ENCODE data around the gene PCED1B. TPM values are rescaled to one million over a fixed set of nuclear protein-coding genes. Genes with fewer than 3 reads are reported as not detected.

Gene PCED1B, protein sequence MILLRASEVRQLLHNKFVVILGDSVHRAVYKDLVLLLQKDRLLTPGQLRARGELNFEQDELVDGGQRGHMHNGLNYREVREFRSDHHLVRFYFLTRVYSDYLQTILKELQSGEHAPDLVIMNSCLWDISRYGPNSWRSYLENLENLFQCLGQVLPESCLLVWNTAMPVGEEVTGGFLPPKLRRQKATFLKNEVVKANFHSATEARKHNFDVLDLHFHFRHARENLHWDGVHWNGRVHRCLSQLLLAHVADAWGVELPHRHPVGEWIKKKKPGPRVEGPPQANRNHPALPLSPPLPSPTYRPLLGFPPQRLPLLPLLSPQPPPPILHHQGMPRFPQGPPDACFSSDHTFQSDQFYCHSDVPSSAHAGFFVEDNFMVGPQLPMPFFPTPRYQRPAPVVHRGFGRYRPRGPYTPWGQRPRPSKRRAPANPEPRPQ
- 0.25 TPM in 1 of 2 replicates, not detected in the other for total RNA-seq

DNA sequence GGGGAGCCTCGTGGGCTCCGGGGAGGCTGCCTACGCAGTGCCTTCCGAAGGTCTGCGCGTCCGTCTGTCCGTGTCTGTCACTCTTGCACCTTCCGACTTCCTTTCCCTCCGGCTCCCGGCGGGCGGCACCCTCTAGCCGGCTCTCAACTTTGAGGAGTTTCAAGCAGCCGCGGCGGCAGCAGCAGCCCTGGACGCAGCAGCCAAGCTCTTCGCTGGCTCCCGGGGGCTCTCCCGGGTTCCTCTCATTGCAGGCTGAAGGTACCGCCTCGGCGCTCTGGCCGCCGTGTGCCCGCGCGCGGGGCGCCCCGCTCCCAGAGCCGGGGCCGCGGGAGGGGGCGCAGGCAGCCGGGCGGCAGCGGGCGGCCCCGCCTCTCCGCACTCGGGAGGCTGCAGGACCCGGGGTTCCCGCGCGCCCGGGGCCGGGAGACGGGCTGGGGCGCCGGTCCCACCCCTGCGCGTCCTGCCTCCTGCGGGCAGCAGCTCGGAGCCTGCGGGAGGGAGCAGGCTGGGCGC lies at the start of gene PCED1B, which contains the start of gene AMIGO2:
Gene PCED1B, plus strand, starts transcription at position 154 of the 513 bp plus-strand sequence. CDS start 155,443 bp downstream, outside the sequence.
Gene AMIGO2, minus strand, starts transcription at position 492 of the 513 bp plus-strand sequence. CDS start 957 bp downstream, outside the sequence.

Other genes starting within 250 kb of the PCED1B start
- 0.79 and 1.2 TPM in 2 replicates for gene AMIGO2, start 338 bp downstream of the PCED1B start, total RNA-seq